ENCODE measurements around the gene NUDT3. TPM values are rescaled to one million over a fixed set of nuclear protein-coding genes. Genes with fewer than 3 reads are reported as not detected.
"Not testable (repeated sequence)": the region's sequence is repeated elsewhere in the genome, so short reads cannot be mapped to it uniquely, and the experiment has no call there.

The NUDT3 gene
- total RNA-seq, 1 donor from 2014 or later, result 38.2 TPM

DNA sequence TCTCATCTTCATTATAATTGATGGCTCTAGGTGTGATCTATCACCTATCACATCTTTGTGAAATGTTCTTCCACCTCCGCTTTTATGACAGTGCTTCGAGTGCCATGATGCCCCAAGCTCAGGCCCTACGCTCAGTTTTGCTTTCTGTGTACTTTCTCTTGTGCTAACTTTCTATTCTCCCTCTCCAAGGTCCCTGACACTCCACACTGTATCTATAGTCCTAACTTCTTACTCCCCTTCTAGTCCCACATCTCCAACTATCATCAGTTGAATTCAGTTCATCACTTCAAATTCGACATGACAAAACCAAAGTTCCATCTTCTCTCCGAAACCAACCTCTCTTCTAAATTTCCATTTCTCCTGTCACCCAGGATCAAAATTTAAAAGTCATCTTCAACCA, 16.6 kb downstream of the NUDT3 start:
- intact Hi-C loops (cut with DNase I), result no loop called here
- DNase-seq (ENCODE audit: low spot score), result no peak

DNA sequence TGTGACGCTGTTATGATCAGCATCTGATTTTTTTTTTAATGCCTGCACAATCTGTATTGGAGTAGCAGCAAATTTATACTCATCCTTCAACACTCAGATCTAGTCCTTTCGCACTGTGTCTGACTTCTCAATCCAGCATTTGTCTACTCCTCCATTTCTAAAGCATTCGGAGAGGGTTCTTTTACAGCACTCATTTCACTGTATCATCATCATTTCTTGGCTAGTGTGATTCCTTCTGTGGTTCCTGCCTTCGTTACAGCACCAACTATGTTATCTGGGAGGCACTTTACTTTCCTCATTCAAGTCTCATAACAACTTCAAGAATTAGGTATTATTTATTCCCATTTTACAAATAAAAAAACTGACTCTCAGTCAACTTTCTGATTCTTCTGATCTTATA, 18.0 kb downstream of the NUDT3 start:
- intact Hi-C loops (cut with DNase I), result no loop called here
- DNase-seq (ENCODE audit: low spot score), result no peak

DNA sequence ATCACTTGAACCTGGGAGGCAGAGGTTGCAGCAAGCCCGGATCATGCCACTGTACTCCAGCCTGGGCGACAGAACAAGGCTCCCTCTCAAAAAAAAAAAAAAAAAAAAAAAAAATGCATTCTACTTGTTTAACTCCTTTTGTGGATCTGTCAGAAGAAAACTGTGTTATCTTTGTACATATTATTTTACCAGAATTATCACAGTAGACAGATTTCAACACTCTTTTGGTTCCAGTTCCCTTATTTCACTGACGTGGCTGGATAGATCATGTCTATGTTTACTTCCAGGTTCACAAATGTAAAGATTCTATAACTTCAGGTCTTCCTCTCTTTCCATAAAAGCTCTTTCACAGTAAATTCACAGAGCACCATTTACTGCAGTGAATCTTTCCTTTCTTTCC, 18.4 kb downstream of the NUDT3 start:
- DNase-seq (ENCODE audit: low spot score), result no peak
- intact Hi-C loops (cut with DNase I), result no loop called here

DNA sequence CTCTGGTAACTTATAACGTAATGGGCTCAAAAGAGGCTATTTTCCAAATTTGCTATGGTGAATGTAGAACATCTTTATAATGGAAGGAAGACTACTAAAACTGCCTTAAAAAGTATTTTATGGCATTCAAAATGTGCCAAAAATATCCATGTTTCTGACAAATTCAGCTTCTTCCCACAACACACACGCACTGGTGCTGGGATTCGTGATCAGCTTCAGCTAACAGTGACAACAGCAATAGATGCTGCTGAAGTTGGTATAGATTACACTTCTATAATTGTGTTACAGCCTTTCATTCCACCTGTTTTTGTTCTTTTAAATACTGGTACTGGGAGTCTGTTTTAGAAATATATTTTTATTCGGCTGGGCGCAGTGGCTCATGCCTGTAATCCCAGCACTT, 19.0 kb downstream of the NUDT3 start:
- DNase-seq (ENCODE audit: low spot score), result no peak

DNA sequence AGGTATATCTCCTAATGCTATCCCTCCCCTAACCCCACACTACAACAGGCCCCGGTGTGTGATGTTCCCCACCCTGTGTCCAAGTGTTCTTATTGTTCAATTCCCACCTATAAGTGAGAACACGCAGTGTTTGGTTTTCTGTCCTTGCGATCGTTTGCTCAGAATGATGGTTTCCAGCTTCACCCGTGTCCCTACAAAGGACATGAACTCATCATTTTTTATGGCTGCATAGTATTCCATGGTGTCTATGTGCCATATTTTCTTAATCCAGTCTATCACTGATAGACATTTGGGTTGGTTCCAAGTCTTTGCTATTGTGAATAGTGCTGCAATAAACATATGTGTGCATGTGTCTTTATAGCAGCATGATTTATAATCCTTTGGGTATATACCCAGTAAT, 20.6 kb downstream of the NUDT3 start:
- intact Hi-C loops (cut with DNase I); DNase-seq (ENCODE audit: low spot score): not testable (repeated sequence)

More for the DNA sequence above, 19.0 kb downstream of the NUDT3 start:
- intact Hi-C loops (cut with DNase I), result no loop called here

DNA sequence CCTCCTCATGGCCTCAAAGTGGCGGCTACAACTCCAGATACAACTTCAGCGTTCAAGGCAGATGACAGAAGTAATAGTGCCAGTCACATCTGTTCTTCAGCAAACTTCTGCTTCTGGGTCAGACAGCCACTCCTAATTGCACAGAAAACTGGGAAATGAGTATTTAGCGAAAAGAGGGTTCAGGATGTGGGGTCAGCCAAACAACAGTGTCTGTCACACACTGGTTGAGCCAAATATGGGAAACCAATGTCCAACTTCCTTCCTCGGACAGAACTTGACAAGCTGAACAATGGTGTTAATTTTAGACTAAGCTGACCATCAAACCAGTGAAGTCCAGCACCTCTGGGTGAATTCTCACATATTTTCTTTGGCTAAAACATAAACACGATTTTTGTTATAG, 22.1 kb downstream of the NUDT3 start:
- intact Hi-C loops (cut with DNase I), result no loop called here
- DNase-seq (ENCODE audit: low spot score), result no peak

DNA sequence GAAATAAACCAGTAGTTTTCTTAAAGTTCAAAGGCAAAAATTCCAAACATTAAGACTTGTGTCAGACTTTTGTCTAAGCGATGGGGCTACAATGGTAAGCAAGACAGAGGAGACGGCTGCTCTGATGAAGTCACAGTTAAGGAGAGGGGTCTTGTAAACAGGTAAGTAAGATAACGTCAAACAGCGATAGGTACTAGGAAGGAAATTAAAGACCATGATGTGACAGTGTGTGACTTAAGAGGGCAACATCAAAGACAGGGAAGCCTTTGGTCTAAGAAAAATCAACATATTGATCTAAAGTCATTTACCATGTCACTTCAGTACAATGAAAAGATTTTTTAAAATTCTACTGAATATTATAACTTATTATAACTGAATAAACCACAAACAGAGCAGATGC, 23.1 kb downstream of the NUDT3 start:
- DNase-seq (ENCODE audit: low spot score), result no peak
- intact Hi-C loops (cut with DNase I), result no loop called here

DNA sequence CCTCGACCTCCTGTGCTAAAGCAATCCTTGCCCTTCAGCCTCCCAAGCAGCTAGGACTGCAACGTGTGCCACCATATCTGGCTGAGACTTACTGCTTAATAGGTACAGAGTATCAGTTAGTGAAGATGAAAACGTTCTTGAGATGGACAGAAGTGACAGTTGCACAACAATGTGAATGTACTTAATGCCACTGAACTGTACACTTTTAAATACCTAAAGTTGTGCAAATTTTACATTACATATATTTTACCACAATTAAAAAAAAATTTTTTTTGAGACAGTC, 25.9 kb downstream of the NUDT3 start:
- DNase-seq (ENCODE audit: low spot score), result no peak
- intact Hi-C loops (cut with DNase I), result no loop called here

DNA sequence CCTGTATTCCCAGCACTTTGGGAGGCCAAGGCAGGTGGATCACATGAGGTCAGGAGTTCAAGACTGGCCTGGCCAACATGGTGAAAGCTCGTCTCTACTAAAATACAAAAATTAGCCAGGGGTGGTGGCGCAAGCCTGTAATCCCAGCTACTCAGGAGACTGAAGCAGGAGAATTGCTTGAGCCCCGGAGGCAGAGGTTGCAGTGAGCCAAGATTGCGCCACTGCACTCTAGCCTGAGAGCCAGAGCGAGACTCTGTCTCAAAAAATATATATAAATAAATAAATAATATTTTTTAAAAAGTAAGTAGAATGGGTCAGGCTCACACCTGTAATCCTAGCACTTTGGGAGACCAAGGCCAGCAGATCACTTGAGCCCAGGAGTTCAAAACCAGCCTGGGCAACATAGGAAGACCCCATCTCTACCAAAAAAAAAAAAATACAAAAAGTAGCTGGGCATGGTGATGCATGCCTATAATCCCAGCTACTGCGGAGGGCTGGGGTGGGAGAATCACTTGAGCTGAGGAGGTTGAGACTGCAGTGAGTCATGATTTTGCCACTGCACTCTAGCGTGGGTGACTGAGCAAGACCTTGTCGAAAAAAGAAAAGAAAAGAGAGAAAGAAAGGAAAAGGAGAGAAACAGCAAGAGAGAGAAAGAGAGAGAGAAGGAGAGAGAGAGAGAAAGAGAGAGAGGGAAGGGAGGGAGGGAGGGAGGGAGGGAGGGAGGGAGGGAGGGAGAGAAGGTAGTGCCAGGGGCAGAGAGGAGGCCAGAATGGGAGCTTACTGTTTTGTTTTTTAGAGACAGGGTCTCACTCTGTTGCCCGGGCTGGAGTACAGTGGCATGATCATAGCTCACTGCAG, 26.5 kb downstream of the NUDT3 start:
- DNase-seq (ENCODE audit: low spot score); intact Hi-C loops (cut with DNase I): not testable (repeated sequence)

DNA sequence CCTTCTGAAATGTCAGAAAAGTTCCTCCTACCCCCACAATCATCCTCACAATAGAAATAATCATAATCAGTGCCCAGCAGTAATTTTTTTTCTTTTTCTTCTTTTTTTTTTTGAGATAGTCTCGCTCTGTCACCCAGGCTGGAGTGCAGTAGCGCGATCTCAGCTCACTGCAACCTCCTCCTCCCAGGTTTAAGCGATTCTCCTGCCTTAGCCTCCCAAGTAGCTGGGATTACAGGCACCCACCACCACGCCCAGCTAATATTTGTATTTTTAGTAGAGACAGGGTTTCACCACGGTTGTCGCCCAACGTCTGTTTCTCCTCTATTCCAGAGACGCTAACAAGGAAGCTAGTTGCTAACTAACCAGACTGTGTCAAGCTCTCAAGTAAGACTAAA, 28.8 kb downstream of the NUDT3 start:
- DNase-seq (ENCODE audit: low spot score); intact Hi-C loops (cut with DNase I): not testable (repeated sequence)

DNA sequence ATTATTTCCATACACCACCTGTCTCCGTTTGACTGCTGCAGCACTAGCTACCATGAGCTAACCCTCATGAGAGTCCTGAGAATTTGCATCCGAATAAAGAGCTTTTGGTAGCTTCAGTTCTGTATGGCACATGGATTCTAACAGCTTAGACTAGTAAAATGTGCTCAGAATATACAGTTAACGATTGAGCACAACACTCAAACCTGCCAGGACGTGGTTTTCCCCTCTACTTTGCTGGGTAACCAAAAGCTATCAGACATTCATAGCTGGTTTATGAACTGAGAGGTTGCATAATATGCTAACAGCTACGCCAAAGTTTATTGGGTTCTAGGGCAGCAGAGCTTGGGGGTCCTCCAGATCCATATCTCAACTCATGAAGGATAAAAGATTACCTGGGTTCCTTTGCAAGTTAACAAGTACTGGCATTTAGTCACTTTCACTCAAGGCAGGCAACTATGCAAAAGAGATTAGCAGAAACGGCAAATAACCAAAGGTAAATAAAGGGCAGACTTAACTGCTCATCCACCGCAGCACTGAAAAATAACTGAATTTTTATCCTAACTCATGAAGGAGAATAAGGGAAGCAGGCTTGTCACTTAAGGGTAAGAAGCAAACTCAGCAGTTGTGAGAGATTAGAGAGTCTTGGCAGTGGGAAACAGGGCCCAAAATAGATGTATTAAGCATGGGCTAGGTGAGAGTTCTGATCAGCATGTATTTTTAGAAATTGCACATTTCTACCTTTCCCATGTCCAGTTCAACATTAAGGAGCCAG, 29.4 kb downstream of the NUDT3 start:
- no peak for DNase-seq (ENCODE audit: low spot score)
- intact Hi-C loops (cut with DNase I), result no loop called here

DNA sequence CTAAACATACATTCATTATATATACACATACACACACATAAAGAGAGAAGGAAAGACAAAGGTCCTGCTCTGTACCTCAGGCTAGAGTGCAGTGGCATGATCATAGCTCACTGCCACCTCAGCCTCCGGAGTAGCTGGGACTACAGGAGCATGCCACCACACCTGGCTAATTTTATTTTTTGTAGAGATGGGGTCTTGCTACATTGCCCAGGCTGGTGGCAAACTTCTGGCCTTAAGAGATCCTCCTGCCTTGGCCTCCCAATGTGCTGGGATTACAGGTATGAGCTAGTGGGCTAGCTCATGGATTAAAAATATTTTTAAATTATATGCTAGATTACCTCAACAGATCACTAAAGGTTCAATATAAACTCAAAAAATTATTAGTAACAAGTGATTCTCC, 30.3 kb downstream of the NUDT3 start:
- no peak for DNase-seq (ENCODE audit: low spot score)
- intact Hi-C loops (cut with DNase I), result no loop called here

DNA sequence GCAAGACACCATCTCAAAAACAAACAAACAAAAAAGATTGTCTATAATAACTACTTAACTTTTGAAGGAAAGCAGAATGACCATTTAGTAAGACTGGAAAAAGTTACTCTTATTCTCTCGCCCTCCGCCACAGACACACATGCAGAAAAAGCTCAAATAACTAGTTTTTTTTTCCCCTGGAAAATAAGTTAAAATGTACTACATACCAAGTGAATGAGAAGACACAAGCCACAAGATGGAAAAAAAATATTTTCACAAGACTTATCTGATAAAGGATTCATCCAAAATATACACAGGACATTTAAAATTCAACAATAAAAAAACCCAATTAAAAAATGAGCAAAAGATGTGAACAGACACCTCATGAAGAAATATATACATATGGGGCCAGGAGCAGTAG, 31.9 kb downstream of the NUDT3 start:
- DNase-seq (ENCODE audit: low spot score), result no peak
- intact Hi-C loops (cut with DNase I), result no loop called here

DNA sequence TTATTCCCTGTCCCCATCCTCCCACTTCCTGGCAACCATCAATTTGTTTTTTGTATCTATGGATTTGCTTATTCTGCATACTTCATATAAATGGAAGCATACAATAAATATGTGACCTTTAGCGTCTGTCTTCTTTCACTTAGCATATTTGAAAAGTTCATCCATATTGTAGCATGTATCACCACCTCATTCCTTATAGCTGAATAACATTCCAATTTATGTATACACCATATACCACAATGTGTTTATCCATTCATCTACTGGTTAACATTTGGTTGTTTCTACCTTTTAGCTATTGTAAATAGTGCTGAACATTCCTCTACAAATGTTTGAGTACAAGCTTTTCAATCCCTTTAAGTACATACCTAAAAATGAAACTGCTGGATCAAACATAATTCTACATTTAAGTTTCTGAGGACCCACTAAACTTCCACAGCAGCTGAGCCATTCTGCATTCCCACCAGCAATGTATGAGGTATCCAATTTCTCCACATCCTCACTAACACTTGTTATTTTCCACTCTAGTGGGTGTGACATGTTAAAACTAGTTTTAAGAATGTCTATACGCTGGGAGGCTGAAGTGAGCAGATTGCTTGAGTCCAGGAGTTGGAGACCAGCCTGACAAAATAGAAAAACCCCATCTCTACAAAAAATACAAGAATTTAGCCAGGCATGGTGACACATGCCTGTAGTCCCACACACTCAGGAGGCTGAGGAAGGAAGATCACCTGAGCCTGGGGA, 32.9 kb downstream of the NUDT3 start:
- intact Hi-C loops (cut with DNase I), result no loop called here
- DNase-seq (ENCODE audit: low spot score), result no peak

DNA sequence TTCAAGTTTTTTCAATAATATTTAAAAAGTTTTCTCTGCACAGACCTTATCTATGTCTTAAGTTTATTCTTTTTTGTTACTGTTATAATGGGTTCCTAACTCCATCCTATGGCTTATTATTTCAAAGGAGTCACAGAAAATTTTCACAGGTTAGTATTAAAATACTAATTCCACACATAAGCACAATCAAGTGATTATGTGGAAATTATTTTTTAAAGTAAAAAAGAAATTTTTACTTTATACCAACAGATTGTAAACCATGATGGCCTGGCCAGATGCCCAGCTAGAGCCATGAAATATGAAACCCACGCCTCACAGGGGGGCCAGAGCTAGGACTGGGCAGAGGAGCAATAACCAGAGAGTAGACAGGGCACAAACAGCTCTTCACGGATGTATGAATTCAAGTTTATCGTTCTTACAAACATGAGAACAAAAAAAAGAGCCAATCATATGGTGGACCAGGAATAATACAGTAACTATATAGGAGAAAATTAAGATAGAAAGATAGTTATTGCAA, 34.0 kb downstream of the NUDT3 start:
- intact Hi-C loops (cut with DNase I), result no loop called here
- no peak for DNase-seq (ENCODE audit: low spot score)

DNA sequence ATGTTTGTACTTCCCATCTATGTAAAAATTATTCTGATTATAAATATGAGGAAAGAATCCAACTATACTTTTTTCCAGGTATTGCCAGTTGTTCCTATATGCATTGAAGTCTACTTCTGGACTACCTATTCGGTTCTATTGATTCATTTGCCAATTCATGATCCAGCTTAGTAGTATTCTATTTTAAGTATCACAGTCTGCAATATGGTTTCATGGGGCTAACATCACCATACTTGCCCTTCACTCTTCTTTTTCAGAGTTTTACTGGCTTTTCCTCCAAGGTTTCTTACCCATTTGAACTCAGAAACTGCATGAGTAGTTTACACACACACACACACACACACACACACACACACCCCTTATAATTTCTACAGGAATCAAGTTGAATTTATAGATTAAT, 34.5 kb downstream of the NUDT3 start:
- intact Hi-C loops (cut with DNase I), result no loop called here
- no peak for DNase-seq (ENCODE audit: low spot score)

DNA sequence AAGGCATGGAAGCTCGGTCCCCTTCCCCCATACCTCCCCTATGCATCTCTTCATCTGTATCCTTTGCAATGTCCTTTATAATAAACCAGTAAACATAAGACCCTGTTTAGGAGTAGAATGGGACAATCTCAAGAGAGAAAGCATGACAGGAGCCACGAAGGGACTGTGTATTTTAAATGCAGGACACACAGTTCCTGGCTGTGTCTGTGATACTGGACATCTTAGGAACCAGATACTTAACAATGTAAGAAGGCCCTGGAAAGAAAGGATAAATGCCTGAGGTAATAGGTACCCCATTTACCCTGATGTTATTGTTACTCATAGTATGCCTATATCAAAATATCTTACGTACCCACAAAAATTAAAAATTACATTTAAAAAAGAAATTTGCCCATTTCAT, 36.6 kb downstream of the NUDT3 start:
- DNase-seq (ENCODE audit: low spot score), result no peak
- intact Hi-C loops (cut with DNase I), result no loop called here

DNA sequence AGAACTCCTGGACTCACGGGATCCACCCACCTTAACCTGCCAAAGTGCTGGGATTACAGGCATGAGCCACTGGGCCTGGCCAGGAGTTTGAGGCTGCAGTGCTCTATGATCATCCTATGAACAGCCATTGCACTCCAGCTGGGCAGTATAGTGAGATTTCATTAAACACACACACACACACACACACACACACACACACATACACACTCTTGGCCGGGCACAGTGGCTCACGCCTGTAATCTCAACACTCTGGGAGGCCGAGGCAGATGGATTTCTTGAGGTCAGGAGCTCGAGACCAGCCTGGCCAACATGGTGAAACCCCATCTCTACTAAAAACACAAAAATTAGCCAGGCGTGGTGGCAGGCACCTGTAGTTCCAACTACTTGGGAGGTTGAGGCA, 38.2 kb downstream of the NUDT3 start:
- DNase-seq (ENCODE audit: low spot score); intact Hi-C loops (cut with DNase I): not testable (repeated sequence)

DNA sequence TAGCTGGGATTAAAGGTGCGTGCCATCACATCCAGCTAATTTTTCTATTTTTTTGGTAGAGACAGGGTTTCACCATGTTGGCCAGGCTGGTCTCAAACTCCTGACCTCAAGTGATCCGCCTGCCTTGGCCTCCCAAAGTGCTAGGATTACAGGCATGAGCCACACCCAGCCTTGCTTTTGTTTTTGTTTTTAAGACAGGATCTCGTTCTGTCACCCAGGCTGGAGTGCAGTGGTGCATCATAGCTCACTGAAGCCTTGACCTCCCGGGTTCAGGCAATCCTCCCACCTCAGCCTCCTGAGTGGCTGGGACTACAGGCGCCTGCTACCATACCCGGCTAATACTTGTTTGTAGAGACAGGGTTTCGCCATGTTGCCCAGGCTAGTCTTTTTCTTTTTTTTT, 38.9 kb downstream of the NUDT3 start:
- intact Hi-C loops (cut with DNase I); DNase-seq (ENCODE audit: low spot score): not testable (repeated sequence)

DNA sequence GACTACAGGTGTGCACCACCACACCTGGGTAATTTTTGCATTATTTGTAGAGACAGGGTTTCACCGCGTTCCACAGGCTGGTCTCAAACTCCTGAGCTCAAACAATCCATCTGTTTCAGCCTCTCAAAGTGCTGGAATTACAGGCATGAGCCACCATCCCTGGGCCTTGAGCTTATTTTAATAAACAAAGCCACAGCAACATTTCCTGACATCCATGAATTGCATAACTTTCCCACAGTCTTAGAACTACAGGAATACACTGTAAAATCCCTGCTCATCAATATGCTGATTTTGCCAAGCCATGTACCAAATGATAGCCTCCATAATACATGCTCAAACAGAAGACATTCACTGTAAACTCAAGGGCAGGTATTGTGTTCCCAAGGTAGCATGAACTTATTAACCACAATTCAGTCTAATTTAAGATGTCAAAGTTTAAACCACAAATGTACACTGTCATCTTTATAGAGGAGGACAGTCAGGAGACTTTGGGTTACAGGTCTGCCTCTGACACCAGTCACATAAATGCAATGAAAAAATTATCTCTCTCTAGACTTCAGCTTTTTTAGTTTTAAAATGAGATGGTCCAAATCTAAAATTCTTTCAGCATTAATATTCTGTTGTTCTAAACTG, 40.0 kb downstream of the NUDT3 start:
- intact Hi-C loops (cut with DNase I), result no loop called here

More for the DNA sequence above, 40.0 kb downstream of the NUDT3 start:
- DNase-seq (ENCODE audit: low spot score), result no peak
